GM19099 (cell line): Measurements from ENCODE around the gene FIBP.

Experiments
- POLR2A ChIP-seq: IDR thresholded peaks from 3 replicates; pipeline ENCODE4 v1.6.1; 2011; ENCODE audit warnings: low read depth; ENCODE audit not compliant: insufficient read length; ENCODE audit errors: extremely low read depth

FIBP gene

DNA sequence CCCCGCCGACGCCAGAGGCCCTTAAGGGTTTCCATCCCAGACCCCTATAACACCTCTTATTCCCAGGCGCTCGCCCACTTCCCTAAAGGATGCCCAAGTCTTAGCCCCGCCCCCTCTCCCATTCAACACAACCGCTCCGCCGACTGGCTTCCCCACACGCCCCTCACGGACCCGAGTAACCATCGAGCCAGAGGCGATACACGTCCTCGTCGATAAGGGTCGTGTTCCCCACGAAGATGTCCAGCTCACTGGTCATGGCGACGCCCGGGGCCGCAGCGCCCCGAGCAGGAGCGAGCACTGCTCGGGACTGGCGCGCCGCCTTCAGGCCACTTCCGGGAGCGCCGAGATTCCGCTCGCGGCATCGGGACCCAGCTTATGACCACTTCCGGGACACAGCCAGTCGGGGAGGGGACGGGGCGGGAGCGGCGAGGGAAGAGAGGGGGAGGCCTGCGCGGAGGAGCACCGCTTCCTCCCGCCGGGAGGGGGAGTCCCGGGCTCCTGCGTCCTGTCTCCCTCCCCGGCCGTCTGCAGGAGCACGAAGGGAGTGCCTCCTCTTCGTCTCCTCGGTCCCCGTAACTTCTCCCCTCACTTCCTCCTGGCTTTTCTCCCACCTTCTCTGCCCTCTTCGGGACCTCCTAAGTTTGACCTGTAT is at the start of gene FIBP:
Gene FIBP (minus strand): TSS at position 309 of the 652 bp plus-strand sequence. CDS start 53 bp downstream, at position 256.
- peak; percentile 94 for TF ChIP-seq POLR2A

DNA sequence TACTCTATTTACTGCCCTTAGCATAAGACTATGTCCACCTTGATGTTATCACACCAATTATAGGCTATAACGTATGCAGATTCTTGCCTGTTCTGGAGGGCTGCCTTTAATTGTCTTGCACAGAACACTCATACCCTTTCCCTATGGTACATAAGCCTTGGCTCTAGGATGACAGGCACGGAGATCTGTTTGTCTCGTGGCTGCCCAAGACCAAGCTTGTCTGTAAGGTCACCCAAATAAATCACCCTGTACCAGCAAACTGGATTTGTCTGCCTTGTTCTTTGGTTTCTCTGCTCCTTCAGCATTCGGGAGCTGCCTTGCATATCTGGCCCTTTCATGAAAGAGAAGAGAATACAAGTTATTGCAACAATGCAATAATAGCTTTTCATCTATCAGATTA is 49.5 kb upstream of the FIBP start:
- TF ChIP-seq POLR2A: no peak

DNA sequence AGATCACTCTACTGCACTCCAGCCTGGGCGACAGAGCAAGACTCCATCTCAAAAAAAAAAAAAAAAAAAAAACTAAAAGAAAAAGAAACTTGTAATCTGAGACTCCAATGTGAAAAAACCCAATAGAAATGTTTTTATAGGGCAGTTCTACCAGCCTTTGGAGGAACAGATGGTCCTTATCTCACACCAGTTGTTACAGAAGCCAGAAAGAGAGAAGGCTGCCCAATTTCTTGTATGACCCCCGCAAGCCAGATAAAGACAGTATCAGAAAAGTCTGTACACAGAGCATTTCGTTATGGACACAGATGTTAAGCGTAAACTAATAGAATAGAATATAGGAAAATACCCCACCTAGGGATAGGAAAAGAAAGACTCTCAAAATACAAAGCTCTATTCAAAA is 45.7 kb upstream of the FIBP start:
- no peak for TF ChIP-seq POLR2A

DNA sequence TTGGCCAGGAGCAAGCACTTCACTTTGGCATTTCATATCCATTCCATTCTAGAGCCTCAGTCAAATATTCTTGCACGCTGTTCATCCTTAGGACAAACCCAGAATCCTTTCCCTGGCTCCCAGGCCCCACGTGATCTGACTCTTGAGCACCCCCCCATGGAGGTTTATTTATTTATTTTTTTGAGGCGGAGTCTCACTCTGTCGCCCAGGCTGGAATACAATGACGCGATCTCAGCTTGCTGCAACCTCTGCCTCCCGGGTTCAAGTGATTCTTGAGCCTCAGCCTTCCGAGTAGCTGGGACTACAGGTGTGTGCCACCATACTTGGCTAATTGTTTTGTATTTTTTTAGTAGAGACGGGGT is 44.3 kb upstream of the FIBP start:
- no peak for TF ChIP-seq POLR2A

DNA sequence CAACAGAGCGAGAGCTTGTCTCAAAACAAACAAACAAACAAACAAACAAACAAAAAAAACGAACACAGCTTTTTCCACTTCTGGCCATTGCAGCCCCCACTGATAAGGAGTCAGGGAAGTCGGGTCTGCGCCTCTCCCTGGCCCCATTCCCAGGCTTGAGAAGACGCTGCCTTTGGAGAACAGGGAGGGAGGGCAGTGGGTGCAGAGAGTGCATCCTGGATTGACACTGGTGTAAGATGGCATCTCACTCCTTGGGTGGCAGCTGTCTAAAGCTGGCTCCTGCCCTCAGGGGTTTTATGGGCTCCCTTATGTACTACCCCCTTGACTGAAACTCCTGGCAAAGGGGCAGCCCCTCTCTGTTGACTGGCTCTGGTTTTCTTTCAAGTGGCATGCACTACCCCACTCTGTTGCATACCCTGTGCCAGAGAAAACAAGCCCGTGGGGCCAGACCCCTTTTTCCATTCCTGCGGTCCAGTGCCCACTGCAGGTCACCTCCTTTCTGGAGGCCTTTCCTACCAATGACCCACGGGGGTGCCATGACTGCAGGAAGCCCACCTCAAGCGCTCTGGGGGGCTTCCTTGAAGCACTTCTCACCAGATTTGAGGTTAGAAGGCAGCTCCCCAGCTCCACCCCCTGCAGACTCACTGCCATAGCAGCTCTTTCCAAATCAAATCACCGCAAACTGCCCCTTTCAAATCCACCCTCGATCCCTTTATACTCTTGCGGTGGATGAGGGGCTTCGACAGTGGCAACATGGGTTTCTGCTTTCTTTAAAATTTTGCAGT is 43.7 kb upstream of the FIBP start:
- TF ChIP-seq POLR2A: no peak

DNA sequence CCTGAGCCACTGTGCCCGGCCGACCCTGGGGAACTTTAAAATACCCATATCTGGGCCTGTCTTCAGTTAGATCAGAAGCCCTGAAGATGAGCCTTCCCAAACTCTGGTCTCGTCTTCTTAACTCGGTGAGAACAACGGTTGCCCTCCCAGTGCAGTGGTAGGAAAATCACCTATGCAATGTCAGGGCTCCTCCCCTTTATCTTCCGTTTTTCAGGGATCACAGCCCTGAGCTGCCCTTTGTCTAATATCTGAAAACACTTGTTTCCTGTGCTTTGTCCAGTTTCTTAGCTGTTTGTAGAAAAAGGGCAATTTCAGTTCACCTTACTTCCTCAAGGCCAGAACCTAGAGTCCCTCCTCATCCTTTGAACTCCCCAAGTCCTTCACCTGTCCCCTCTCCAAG is 40.4 kb upstream of the FIBP start:
- TF ChIP-seq POLR2A: no peak

DNA sequence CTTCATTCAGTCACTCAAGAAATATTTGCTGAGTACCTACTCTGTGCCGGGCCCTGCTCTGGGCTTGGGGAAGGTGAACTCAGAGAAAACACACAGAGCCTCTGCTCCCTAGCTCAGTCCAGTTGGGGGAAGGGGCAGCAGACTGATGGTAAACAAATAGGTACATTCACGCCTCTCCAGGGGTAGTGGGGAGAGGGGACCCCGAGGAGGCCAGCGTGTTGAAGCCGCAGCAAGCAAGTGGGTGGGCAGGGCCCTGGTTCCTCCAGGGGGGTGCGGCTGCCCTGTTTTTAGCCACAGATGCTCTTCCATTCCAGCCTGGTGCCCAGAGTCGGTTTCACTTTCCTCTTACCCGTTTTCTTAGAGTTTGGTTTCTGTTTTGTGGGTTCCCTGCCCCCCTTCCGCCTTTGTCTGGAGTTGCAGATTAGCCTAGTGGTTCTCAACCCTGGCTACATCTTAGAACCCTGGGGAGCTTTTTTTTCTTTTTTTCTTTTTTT is 39.7 kb upstream of the FIBP start:
- TF ChIP-seq POLR2A: peak; percentile 53

DNA sequence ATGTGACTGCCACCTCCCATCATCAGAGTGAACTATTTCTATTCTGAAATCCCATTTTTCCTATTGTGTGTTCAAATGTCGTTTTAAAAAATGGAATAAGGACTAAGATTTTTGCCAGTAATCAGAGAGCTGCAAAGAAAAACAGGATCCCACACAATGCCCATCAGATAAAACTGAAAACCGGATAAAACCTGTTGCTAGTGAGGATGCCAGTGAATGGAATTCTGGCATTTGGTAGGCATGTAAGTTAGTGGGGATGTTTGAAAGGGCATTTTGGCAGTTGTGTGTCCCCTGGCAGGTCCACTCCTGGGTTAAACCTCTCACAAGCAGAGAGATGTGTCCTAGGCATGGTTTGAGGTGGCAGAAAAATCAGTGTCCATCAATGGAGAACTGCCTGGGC is 37.1 kb upstream of the FIBP start:
- no peak for TF ChIP-seq POLR2A

DNA sequence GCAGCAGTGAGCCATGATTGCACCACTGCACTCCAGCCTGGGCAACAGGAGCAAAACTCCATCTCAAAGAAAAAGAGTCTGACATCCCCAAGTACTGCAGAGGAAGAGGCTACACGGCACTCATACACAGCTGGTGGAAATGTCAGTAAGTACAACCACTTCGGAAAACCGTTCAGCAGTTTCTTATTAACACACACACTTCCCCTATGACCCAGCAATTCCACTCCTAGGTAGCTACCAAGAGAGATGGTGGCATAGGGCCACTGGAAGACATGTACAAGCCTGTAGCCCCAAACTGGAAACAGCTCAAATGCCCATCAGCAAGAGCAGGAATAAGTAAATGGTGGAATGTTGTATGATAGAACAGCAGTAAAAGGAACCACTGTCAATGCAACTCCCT is 34.3 kb upstream of the FIBP start:
- TF ChIP-seq POLR2A: no peak

DNA sequence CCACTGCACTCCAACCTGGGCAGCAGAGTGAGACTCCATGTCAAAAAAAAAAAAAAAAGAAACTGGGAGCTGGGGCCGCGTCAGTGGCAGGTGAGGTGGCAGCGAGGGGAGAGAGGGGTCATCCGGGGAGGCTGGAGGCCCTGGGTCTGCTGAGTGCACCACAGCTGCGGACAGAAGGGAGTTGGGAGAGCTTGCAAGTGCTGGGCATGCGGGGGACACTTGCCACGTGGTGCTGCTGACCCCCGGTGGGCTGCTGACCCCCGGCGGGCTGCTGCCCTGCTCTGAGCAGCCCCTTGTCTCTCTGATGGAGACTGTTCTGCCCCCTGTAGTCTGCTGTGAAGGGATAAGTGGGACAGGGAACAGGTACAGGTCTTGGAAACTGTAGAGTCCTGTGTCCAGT is 33.6 kb upstream of the FIBP start:
- no peak for TF ChIP-seq POLR2A

DNA sequence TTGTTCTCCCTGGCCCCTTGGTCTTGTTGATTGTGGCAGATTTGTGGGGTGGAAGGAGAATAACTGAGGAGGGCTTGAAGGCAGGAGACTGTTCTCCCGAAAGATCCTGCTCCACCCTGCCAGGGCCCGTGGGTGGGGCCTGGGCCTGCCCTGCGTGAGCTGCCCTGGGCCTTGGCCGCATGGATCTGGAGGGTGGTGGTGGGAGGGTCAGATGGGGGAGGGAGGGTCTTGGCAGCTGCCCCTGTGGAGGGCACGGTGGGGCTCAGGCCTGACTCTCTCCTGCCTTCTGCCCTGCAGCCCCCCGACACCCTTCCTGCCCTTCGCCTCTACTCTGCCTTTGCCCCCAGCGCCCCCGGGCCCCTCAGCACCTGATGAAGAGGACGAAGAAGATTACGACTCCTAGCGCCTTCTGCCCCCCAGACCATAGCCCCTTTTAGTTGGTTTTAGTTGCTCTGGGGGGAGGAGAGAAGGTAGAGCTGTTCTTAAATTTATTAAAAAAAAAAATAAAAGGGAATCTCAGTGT is 32.8 kb upstream of the FIBP start:
- TF ChIP-seq POLR2A: no peak

DNA sequence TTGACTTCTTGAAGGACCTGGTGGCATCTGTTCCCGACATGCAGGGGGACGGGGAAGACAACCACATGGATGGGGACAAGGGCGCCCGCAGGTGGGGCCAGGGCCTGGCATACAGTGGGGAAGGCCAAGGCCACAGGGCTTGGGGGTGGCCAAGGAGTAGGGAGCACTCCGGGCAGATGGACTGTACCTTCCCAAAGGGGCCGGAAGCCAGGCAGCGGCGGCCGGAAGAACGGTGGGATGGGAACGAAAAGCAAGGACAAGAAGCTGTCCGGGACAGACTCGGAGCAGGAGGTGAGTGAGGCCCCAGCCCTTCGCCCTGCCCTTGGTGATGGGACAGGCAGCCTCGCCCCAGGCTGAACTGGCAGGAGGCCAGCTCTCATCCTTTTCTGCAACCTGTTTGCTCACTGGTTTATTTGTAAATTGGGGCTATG is 32.1 kb upstream of the FIBP start:
- no peak for TF ChIP-seq POLR2A

DNA sequence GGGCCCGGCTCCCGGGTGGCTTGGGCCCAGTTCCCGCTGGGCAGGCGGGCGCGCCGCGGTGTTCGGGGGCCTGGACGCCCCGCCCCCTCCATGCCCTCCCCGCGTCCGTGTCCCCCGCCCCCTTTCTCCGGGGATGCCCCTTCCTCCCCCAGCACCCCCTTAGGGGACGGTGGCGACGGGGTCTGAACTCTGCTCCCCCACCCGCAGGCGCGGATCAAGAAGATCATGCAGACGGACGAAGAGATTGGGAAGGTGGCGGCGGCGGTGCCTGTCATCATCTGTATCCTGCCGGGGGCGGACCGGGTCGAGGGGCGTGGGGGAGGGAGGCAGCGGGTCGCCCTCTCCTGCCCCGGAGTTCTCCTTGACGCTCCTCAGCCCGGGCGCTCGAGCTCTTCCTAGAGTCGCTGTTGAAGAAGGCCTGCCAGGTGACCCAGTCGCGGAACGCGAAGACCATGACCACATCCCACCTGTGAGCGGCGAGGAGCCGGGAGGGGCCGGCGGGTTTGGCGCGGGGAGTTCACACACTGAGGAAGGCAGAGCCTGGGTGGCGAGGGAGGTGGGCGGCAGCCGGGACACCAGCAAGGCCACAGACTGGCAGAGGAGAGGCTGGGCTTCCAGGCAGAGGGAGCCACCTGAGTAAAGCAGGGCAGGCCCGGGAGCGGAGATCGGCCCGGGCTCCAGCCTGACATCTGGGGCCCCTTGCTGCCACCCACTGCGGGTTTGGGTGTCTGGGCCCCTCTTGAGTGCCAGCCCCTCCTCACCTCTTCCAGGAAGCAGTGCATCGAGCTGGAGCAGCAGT is 31.5 kb upstream of the FIBP start:
- peak; percentile 22 for TF ChIP-seq POLR2A

DNA sequence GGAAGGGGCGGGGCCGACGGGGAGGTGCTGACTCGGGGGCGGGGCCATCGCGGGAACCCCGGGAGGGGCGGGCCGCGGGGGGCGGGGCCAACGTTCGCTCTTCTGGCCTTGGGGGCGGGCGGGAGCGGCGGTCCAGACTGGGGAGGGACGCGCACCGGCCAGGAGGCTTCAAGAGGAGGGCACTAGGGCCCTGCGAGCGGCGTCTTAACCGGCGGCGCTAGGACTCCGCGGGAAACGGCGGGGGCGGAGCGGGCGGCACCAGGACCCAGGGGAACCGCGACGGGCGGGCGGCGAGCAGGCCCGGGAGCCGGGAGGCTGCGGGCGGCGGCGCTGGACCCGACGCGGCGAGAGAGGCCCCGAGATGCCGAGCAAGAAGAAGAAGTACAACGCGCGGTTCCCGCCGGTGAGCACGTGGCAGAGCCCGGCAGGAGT is 30.9 kb upstream of the FIBP start, which contains the start of gene DRAP1:
Gene DRAP1 (plus strand): TSS at position 286 of the 432 bp plus-strand sequence. CDS start 76 bp downstream, at position 362.
- no peak for TF ChIP-seq POLR2A
